Embryonic facial prominence (tissue), 1 donor: Measurements from ENCODE around the gene IFT122.
"Not testable (repeated sequence)": the region's sequence is repeated elsewhere in the genome, so short reads cannot be mapped to it uniquely, and the experiment has no call there.

Source experiments
- DNase-seq: peaks from one replicate; pipeline ENCODE4 v3.0.0-alpha.2; 2016; ENCODE audit errors: extremely low spot score

Gene IFT122

GRCh38 chr3:129498603-129499488, 58.8 kb downstream of the IFT122 start:
- not testable (repeated sequence) for DNase-seq

- DNase-seq, result not testable (repeated sequence)
Observed at GRCh38 chr3:129499604-129500333, 59.7 kb downstream of the IFT122 start.

- DNase-seq, result no peak
Observed at GRCh38 chr3:129500334-129500658, 60.3 kb downstream of the IFT122 start.

- DNase-seq, result no peak
Observed at GRCh38 chr3:129501630-129502029, 61.6 kb downstream of the IFT122 start.

- DNase-seq, result no peak
Observed at GRCh38 chr3:129502641-129503408, 62.8 kb downstream of the IFT122 start.

GRCh38 chr3:129503471-129504291, 63.7 kb downstream of the IFT122 start:
- DNase-seq, result no peak

GRCh38 chr3:129504471-129505100, 64.6 kb downstream of the IFT122 start:
- DNase-seq, result no peak

- DNase-seq, result no peak
Observed at GRCh38 chr3:129505341-129505740, 65.3 kb downstream of the IFT122 start.

GRCh38 chr3:129506231-129506742, 66.3 kb downstream of the IFT122 start:
- DNase-seq, result no peak

- DNase-seq, result no peak
Observed at GRCh38 chr3:129507181-129507831, 67.3 kb downstream of the IFT122 start.

GRCh38 chr3:129512595-129512994, 72.6 kb downstream of the IFT122 start:
- no peak for DNase-seq

- no peak for DNase-seq
Observed at GRCh38 chr3:129513705-129514104, 73.7 kb downstream of the IFT122 start.

GRCh38 chr3:129514110-129514509, 74.1 kb downstream of the IFT122 start:
- no peak for DNase-seq

GRCh38 chr3:129514563-129514962, 74.5 kb downstream of the IFT122 start:
- DNase-seq, result no peak

GRCh38 chr3:129515108-129515820, 75.2 kb downstream of the IFT122 start:
- not testable (repeated sequence) for DNase-seq

- DNase-seq, result not testable (repeated sequence)
Observed at GRCh38 chr3:129515821-129516432, 75.9 kb downstream of the IFT122 start.

- DNase-seq, result no peak
Observed at GRCh38 chr3:129517516-129517915, 77.5 kb downstream of the IFT122 start.

- DNase-seq, result no peak
Observed at GRCh38 chr3:129518038-129518561, 78.1 kb downstream of the IFT122 start.

- no peak for DNase-seq
Observed at GRCh38 chr3:129518581-129518980, 78.6 kb downstream of the IFT122 start.
